ENCODE results near the gene MTCH1. TPM values are rescaled to one million over a fixed set of nuclear protein-coding genes. Genes with fewer than 3 reads are reported as not detected.

Gene MTCH1
- total and polyA plus RNA-seq, 9 of the 15 experiments (the other 6 are each of a cell fraction or from before 2014, with no cell fraction given), result 7.9 to 161 (median 118) TPM

DNA sequence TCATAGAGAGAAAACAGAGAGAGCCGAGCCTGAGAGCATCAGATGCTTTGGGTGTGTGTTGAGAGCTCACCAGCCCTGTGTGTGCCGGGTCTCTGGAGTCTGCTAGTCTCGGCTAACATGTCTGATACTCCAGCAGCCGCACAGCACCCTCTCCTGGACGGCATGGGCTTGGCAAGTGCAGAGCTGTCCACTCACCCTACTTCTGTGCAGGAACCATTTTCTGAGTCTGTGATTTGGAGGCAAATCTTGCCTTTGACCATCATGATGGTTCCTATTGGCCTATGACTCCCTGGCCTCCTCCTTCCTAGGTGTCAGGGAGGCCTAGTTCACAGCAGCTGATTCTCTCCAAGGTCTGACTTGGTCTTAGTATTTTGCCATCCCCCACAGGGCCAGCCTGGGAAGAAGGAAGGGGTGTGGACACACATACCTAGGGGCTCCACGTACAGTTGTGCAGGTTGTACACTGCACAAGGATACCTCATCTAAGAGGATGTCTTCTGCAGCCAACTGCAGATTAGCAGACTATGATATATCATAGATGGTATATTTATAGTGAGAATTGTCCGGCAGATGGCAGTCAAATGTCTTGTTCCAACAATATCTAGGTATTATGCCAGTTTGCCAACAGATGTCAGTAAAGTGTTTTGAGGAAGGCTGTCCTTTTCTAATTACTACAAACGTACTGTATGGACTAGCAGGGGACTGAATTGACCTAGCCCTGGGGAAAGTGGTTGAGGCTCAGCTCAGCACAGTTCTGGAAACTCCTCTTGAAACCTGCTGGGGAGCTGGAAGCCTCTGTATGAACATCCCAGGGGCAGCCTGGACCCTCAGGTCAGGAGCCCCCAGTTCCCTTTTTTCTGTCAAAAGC is 32.4 kb upstream of the MTCH1 start (continued):
- TF ChIP-seq, protein P1, sequence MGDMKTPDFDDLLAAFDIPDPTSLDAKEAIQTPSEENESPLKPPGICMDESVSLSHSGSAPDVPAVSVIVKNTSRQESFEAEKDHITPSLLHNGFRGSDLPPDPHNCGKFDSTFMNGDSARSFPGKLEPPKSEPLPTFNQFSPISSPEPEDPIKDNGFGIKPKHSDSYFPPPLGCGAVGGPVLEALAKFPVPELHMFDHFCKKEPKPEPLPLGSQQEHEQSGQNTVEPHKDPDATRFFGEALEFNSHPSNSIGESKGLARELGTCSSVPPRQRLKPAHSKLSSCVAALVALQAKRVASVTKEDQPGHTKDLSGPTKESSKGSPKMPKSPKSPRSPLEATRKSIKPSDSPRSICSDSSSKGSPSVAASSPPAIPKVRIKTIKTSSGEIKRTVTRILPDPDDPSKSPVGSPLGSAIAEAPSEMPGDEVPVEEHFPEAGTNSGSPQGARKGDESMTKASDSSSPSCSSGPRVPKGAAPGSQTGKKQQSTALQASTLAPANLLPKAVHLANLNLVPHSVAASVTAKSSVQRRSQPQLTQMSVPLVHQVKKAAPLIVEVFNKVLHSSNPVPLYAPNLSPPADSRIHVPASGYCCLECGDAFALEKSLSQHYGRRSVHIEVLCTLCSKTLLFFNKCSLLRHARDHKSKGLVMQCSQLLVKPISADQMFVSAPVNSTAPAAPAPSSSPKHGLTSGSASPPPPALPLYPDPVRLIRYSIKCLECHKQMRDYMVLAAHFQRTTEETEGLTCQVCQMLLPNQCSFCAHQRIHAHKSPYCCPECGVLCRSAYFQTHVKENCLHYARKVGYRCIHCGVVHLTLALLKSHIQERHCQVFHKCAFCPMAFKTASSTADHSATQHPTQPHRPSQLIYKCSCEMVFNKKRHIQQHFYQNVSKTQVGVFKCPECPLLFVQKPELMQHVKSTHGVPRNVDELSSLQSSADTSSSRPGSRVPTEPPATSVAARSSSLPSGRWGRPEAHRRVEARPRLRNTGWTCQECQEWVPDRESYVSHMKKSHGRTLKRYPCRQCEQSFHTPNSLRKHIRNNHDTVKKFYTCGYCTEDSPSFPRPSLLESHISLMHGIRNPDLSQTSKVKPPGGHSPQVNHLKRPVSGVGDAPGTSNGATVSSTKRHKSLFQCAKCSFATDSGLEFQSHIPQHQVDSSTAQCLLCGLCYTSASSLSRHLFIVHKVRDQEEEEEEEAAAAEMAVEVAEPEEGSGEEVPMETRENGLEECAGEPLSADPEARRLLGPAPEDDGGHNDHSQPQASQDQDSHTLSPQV (IDR thresholded peaks at IDR 0.05), result no peak
- no peak for TF ChIP-seq TAF7 (tag; IDR thresholded peaks at IDR 0.05)
- TF ChIP-seq, protein P2, sequence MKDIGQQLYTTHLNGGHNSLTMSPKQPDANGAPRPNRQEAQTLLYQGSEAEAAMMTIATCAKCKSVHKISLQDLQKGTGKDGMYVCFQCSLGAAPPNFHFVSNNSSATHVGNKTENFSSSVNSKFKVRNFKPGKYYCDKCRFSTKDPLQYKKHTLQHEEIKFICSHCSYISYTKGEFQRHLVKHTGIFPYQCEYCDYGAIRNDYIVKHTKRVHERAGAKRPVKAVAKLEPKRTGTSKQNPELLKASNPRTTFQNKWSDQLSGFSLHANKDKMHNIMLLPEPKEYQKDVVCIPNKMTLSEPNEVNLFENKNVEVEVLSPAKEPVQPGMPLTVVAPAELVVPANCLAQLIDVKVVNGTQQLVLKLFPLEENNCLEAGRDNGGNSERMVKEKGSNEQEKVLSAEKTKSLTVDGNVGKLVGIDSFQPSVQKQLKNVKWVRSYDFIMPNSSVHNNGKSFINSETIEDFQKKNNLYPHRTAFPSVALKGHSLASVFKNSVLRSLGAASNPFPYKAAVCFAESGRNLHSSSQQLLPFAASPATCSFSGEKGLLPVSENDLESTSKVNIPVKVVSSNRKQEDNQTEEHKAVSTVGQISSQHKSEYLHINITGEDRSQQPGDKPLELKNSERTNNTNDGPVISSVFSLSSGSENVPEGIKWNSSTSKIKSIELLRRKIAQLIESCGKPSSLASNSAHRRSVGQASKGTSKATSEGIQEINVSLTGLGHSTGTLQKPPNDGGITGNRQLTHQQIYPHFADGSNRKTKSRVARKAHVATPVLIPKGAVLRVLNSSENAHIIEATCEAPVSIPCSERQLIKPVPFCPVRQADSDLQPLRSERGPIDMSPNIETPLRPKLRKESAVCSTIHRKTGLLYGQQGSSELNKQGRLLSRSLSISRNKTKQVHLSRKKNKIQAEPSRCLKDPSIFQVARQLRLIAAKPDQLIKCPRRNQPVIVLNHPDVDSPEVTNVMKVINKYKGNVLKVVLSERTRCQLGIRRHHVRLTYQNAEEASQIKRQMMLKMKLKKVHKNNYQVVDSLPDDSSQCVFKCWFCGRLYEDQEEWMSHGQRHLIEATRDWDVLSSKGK (CRISPR knock-in tag; IDR thresholded peaks at IDR 0.05), result no peak
- no peak for TF ChIP-seq NFXL1 (CRISPR knock-in tag; IDR thresholded peaks at IDR 0.05)
- no peak for TF ChIP-seq ZNF140 (CRISPR knock-in tag; IDR thresholded peaks at IDR 0.05)
- TF ChIP-seq, protein P3, sequence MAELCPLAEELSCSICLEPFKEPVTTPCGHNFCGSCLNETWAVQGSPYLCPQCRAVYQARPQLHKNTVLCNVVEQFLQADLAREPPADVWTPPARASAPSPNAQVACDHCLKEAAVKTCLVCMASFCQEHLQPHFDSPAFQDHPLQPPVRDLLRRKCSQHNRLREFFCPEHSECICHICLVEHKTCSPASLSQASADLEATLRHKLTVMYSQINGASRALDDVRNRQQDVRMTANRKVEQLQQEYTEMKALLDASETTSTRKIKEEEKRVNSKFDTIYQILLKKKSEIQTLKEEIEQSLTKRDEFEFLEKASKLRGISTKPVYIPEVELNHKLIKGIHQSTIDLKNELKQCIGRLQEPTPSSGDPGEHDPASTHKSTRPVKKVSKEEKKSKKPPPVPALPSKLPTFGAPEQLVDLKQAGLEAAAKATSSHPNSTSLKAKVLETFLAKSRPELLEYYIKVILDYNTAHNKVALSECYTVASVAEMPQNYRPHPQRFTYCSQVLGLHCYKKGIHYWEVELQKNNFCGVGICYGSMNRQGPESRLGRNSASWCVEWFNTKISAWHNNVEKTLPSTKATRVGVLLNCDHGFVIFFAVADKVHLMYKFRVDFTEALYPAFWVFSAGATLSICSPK (IDR thresholded peaks at IDR 0.05; ENCODE audit: borderline replicate concordance), result no peak
- no peak for TF ChIP-seq LEF1 (IDR thresholded peaks at IDR 0.05)
- TF ChIP-seq CEBPB (tag; IDR thresholded peaks at IDR 0.05), result no peak
- no peak for TF ChIP-seq HOXB6 (CRISPR knock-in tag; IDR thresholded peaks at IDR 0.05; ENCODE audit: borderline replicate concordance)
- TF ChIP-seq, protein P4, sequence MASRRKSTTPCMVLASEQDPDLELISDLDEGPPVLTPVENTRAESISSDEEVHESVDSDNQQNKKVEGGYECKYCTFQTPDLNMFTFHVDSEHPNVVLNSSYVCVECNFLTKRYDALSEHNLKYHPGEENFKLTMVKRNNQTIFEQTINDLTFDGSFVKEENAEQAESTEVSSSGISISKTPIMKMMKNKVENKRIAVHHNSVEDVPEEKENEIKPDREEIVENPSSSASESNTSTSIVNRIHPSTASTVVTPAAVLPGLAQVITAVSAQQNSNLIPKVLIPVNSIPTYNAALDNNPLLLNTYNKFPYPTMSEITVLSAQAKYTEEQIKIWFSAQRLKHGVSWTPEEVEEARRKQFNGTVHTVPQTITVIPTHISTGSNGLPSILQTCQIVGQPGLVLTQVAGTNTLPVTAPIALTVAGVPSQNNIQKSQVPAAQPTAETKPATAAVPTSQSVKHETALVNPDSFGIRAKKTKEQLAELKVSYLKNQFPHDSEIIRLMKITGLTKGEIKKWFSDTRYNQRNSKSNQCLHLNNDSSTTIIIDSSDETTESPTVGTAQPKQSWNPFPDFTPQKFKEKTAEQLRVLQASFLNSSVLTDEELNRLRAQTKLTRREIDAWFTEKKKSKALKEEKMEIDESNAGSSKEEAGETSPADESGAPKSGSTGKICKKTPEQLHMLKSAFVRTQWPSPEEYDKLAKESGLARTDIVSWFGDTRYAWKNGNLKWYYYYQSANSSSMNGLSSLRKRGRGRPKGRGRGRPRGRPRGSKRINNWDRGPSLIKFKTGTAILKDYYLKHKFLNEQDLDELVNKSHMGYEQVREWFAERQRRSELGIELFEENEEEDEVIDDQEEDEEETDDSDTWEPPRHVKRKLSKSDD (conservative IDR thresholded peaks at IDR 0.05; ENCODE audit: low read length), result no peak
- TF ChIP-seq, protein P5, sequence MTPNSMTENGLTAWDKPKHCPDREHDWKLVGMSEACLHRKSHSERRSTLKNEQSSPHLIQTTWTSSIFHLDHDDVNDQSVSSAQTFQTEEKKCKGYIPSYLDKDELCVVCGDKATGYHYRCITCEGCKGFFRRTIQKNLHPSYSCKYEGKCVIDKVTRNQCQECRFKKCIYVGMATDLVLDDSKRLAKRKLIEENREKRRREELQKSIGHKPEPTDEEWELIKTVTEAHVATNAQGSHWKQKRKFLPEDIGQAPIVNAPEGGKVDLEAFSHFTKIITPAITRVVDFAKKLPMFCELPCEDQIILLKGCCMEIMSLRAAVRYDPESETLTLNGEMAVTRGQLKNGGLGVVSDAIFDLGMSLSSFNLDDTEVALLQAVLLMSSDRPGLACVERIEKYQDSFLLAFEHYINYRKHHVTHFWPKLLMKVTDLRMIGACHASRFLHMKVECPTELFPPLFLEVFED (CRISPR knock-in tag; conservative IDR thresholded peaks at IDR 0.05), result no peak
- TF ChIP-seq ZNF717 (CRISPR knock-in tag; IDR thresholded peaks at IDR 0.05), result no peak
- TF ChIP-seq RFX1 (IDR thresholded peaks at IDR 0.05), result no peak
